A204.1 (cell line): ENCODE results near the gene ST8SIA2.

Experiments used
- FAIRE-seq: peaks from 2 replicates; lab custom pipeline; 2012; peaks lifted over from hg19 to GRCh38; lab: Jason Lieb, UNC

Gene ST8SIA2

GRCh38 chr15:92399271-92399950 is 5.7 kb downstream of the ST8SIA2 start:
- no peak for FAIRE-seq

- FAIRE-seq = no peak
These were observed 6.9 kb downstream of the ST8SIA2 start for GRCh38 chr15:92400573-92400972.

GRCh38 chr15:92400980-92401787 is 7.5 kb downstream of the ST8SIA2 start:
- FAIRE-seq = no peak

- FAIRE-seq = no peak
These were observed 9.1 kb downstream of the ST8SIA2 start for GRCh38 chr15:92402751-92403150.

GRCh38 chr15:92405942-92406341 is 12.3 kb downstream of the ST8SIA2 start:
- no peak for FAIRE-seq

GRCh38 chr15:92407321-92407720 is 13.6 kb downstream of the ST8SIA2 start:
- FAIRE-seq = no peak

- no peak for FAIRE-seq
These were observed 14.2 kb downstream of the ST8SIA2 start for GRCh38 chr15:92407916-92408315.

- no peak for FAIRE-seq
These were observed 15.3 kb downstream of the ST8SIA2 start for GRCh38 chr15:92409006-92409405.

- no peak for FAIRE-seq
These were observed 15.8 kb downstream of the ST8SIA2 start for GRCh38 chr15:92409521-92409920.

GRCh38 chr15:92410537-92410936 is 16.9 kb downstream of the ST8SIA2 start:
- FAIRE-seq = no peak

GRCh38 chr15:92411256-92411655 is 17.6 kb downstream of the ST8SIA2 start:
- FAIRE-seq = no peak

GRCh38 chr15:92413510-92413909 is 19.8 kb downstream of the ST8SIA2 start:
- no peak for FAIRE-seq

GRCh38 chr15:92415639-92416297 is 22.1 kb downstream of the ST8SIA2 start:
- no peak for FAIRE-seq

GRCh38 chr15:92416557-92416956 is 22.9 kb downstream of the ST8SIA2 start:
- no peak for FAIRE-seq

GRCh38 chr15:92417716-92418115 is 24.0 kb downstream of the ST8SIA2 start:
- no peak for FAIRE-seq

- no peak for FAIRE-seq
These were observed 25.2 kb downstream of the ST8SIA2 start for GRCh38 chr15:92418864-92419263.

GRCh38 chr15:92421976-92422375 is 28.3 kb downstream of the ST8SIA2 start:
- no peak for FAIRE-seq

- FAIRE-seq = no peak
These were observed 32.0 kb downstream of the ST8SIA2 start for GRCh38 chr15:92425578-92426225.

GRCh38 chr15:92429378-92430068 is 35.8 kb downstream of the ST8SIA2 start:
- FAIRE-seq = no peak

GRCh38 chr15:92430069-92430440 is 36.4 kb downstream of the ST8SIA2 start:
- no peak for FAIRE-seq

GRCh38 chr15:92435145-92435544 is 41.5 kb downstream of the ST8SIA2 start:
- no peak for FAIRE-seq

- no peak for FAIRE-seq
These were observed 44.8 kb downstream of the ST8SIA2 start for GRCh38 chr15:92438471-92438870.
